Fibroblast of peridontal ligament (primary cell): Measurements from ENCODE around the gene GRHPR.

Experiments
- DNase-seq: peaks from one replicate; pipeline ENCODE4 v3.0.0-alpha.2; 2010; ENCODE audit errors: extremely low read depth

Gene GRHPR

DNA sequence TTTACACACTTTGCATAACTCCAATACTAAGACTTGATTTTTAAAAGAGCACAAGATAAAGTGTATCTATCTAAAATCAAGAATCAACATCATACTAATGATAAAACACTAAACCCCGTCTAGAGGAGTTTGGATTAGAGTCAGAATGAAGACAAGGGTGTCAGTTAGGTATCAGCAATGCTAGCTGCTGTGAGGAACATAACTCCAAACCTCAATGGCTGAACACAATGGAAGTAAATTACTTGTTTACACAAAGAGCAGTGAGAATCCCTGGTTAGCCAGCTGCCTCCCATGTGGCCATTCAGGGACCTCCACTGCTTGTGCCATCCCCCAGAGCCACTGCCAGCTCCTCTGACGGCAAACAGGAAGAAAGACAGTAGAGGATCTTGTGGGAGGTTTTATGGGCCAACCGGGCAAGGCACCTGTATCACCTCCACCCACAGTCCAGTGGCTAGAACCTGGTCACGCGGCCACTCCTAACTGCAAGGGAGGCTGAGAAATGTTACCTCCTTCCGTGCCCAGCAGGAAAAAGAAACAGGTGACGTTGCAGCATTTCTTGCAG lies 24.0 kb upstream of the GRHPR start:
- DNase-seq: no peak

DNA sequence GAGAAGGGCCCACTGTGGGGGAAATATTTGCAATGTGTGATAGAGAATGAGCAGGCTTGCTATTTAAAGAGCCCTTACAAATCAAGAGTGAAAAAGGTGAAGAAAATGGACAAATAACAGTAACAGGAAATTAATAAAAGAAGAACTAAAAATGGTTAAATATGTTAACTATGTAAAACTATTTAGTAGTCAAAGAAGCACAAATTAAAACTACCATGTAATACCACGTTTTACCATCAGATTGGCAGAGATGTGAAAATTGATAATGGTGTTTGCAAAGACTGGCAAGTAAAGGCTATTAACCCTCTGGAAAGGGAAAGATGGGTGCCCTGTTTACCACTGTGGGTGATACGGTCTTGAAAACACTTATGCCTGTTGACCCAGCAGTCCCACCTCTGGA lies 23.2 kb upstream of the GRHPR start:
- no peak for DNase-seq

DNA sequence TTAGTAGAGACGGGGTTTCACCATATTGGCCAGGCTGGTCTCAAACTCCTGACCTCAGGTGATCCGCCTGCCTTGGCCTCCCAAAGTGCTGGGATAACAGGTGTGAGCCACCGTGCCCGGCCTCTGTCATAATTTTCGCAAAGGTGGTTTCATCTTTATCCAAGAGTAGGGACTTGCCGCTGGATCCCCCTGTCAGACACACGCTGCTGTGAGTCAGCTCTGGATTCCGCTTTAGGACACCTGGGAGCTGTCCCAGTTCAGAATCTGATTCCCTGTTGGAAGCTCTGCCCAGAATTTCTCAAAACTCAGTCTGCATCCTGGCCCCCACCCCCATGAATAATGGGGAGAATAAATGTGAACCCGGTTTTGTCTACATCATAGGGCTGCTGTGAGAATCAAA lies 17.9 kb upstream of the GRHPR start:
- DNase-seq: no peak

DNA sequence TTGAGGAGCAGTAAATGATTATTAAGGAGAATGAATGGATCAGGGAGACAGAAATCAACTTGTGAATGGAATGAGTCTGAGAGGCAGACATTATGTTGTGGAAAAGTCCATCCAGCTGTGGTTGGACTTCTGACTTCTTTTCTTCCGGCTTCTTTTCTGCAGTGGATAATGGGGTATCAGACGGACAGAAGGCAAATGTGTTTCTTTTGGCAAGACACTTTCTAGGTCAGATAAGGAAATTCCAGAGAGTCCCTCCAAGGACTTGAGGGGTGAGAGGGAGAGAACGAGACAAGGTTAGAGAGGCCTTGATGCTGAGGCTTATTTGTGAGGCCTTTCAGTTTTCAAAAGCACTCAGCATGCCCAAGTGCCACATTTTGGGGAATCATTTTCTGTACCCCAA lies 17.1 kb upstream of the GRHPR start:
- DNase-seq: no peak

DNA sequence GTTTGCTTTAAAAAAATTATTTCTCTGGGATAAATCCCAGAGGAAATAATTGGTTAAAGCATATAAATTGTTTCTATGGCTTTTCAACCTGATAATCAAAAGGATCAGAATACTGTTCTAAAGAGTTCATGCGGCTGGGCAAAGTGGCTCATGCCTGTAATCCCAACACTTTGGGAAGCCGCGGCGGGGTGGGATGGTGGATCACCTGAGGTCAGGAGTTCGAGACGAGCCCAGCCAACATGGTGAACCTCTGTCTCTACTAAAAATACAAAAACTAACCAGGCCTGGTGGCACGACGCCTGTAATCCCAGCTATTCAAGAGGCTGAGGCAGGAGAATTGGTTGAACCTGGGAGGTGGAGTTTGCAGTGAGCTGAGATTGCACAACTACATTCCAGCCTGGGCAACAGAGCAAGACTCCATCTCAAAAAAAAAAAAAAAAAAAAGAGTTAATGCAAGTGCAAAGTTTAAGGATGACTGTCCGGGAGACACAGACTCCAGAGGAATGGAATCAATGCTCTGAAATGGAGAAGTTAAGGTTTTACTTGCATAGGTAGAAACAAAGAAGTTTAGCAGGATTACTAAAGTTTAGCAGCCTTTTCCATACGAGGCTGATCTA lies 16.6 kb upstream of the GRHPR start:
- no peak for DNase-seq

DNA sequence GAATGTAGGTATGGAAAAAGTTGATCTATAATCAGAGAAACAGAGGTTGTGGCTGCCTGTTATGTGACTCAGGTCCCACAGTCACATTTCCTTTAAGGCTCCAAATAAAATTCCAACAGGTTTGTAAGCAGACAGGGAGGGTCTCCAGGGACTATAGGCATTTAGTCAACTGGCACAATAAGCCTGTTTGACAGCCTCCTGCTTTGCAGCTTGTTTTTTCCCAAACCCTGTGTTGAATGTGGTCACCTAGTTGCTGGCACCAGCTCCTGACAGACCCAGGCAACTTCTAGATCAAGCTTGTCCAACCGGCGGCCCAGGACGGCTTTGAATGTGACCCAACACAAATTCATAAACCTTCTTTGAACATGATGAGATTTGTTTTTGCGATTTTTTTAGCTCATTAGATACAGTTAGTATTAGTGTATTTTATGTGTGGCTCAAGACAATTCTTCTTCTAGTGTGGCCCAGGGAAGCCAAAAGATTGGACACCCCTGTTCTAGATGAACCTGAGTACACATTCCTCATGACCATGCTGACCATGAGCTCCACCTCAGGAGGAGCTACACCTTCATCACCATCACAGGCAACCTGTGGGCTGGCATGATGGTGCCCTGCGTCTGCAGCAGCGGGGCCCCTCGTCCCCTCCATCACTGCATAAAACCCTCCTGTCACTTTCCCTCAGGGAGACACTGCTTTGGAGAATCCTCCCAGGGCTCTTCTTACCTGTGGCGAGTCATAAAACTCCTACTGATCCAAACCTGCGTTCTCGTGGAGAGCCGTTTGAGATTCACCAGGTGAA lies 15.7 kb upstream of the GRHPR start:
- DNase-seq: no peak

DNA sequence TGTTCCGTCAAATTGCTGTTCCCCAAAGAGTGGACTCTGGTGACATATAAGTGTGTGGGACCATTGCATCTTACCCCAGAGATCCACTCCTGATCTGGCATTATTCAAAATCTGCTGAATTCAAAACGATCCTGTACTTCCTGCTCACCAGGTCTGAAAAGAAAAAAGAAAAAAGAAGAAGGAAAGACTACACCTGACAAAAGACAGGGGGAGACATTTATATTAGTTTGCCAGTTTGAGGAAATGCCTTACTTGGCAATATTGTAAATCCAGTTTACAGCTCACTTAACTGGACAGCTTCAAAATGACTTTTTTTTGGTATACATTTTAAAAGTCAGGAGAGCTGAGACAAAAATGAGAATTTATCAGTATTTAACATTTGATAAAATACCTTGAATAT lies 15.0 kb upstream of the GRHPR start:
- no peak for DNase-seq

DNA sequence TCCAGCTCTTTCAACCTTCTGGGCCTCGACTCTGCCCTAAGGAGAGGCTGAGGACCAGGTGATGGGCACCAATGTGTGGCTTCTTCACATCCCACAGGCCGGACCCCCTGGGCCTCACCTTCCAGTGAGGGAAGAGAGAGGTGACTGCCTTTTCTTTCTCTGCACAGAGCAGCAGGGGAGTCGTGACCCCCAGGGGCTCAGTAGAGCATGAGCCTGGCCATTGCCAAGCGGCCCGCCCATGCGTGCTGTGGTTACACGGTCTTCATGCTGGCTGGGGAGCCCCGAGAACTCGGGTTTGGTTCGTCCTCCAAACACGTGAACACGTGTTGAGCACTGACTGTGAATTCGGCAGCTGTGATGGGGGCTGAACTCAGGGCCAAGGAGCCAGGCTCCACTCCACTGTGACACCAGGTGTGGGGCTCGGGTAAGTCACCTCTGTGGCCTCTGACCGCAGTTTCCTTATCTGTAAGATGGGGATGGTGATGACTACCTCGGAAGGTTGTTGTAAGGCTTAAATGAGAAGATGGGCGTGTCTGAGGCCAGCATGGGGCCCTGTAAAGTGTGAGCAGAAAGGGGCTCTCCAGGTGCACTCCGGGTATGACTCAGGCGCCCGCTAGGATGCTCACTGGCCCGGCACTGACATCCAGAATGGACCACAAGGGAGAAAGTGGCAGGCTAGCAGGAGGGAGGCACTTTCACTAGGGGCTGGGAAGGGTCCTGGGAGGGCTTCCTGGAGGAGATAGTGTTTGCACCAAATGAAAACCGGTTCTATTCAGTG lies 13.4 kb upstream of the GRHPR start:
- no peak for DNase-seq

DNA sequence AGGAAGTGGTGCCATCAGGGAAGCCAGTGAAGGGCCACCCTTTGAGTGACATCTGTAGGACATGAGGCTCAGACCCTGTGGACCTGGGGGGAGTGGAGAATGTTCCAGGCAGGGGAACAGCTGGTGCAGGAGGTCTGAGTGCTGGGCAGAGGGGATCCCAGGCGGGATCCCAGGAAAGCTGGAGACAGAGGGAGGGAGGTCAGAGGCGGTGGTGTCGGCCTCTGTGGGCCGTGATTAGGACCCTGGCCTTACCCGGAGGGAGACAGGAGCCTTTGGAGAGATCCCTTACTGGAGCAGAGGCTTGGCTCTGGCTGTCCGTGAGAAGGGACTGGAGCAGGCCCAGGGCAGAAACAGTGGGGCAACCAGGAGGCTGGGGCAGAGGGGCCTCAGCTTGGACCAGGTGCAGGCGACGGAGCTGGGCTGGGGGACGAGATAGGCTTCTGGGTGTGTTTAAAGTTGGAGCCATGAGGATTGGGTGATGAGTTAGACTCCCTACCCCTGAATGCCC lies 12.1 kb upstream of the GRHPR start:
- DNase-seq: no peak

DNA sequence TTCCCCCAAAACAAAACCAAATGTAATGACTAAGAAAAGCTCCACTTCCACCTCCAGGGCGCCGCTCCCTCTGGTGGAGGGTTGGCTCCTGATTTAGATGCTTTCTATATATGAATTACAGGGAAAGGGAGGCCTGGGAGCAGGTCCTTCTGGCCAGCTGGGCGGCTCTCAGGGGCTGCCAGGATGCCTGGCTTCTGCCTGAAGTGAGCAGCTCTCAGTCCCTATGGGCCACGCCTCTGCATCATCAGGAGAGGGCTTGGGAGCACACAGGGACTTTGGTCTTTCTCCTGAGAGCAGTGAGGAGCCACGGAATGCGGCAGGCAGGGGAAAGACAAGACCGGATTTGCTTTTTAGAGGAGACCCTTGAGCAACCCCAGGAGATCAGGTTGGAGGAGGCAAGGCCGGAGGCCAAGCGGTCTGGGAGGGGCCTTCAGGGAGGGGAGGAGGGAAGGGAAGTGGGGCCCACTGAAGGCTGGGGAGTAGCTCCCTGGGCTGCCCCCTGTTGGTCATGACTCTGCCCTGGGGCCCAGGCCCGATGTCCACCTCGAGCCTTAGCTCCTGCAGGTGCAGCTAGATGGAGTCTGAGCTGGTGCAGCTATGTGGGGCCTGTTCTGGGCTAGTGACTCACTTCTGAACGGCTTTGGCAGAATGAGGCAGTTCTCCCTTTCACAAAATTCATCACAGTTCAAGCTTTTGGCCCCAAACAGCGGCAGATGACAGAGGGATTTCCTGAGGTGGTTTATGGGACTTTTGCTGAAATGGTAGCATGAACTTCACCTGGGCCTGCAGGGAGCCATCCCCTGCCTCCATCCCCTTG lies 11.3 kb upstream of the GRHPR start:
- peak; percentile 25 for DNase-seq

DNA sequence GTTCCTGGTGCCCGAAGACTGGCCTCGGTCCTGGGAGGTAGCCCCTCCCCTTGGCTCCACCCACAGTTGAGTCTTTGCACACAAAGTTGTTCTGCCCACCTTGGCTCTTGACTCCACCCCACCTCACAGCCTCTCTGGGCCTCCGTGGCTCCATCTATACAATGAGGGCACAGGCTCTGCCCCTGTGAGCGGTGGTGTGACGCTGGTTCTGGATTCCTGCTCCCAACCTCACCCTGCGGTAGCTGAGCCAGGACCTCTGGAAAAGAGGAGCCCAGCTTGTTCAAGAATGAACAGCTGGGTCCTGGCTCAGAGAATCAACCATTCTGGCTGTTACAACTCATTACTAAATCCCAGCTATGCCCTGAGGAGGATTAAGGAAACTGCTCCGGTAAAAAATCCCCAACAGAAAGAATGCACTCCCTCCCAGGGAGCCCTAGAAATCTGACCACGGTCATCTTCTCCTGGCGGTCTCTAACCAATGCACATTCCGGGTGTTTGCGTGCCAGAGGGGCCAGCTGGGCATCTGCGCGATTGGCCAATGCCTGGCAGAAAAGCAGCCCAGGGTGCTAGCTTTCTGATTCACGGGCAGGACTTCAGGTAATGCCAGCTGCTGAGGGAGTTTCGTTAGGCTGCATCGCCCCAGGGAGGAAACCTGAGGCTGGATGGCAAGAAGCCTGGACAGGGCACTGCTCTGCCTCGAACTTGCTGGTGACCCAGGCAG lies 9.9 kb upstream of the GRHPR start:
- DNase-seq: peak; percentile 52

DNA sequence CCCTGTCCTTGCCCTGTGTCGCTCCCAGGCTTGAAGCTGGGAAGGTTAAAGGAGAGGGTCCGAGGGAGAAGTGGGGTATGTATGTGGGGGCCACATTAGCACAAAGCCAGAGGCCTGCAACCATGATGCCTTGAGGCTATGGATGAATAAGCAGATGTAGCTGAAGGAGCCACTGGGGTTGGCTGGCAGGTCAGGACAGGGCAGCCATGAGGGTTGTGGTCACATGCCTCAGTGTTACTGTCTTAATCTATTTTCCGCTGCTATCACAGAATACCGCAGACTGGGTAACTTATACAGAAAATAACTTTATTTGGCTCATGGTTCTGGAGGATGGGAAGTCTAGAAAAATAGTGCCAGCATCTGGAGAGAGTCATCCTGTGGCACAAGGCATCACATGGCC lies 9.2 kb upstream of the GRHPR start:
- DNase-seq: no peak

DNA sequence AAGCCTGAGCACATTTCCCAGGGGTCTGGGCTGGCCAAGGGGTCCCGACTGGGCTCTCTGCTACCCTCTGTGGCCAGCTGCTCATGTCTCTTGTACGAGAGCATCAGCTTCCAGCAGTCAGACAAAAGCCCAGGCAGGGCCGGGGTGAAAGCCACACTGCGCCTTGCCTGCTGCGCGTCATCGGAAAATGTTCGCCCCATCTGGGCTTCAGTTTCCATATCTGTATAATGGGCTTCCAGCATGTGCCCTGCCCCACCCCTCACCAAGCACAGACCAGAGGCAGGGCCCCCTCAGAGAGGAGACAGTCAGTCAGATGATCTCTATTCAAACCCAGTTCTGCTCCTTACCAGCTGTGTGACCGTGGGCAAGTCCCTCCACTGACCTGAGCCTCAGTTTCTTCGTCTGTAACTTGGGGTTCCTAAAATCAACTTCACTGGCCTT lies 8.0 kb upstream of the GRHPR start:
- no peak for DNase-seq

DNA sequence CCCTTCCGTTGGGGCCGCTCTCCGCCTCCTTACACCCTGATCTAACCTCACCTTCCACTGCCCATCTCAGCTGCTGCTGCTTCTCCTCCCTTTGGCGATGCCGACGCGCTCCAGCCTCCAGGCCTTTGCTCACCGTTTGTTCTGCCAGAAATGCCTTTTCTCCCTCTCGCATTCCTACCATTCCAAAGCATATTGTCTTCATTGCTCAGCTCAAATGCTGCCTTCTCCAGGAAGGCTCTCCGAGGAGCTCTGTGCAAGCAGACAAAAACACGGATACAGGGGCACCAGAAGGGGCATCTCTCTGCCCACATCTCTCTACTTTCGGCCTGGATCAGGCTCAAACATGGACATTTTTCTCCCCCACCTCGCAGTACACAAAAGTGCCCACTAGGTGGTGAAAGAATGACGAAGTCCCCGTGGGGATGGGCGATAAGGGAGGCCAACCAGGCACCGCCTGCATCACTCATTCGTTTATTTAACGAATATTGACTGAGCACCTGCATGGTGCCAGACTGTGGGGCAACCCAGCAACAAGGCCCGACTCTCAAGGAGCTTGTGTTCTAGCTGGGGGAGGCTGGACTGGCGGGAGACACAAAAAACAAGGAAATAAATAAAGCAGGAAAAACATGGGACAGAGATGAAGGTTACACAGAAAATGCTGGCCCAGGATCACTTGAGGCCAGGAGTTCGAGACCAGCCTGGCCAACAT lies 7.3 kb upstream of the GRHPR start:
- DNase-seq: peak; percentile 77

DNA sequence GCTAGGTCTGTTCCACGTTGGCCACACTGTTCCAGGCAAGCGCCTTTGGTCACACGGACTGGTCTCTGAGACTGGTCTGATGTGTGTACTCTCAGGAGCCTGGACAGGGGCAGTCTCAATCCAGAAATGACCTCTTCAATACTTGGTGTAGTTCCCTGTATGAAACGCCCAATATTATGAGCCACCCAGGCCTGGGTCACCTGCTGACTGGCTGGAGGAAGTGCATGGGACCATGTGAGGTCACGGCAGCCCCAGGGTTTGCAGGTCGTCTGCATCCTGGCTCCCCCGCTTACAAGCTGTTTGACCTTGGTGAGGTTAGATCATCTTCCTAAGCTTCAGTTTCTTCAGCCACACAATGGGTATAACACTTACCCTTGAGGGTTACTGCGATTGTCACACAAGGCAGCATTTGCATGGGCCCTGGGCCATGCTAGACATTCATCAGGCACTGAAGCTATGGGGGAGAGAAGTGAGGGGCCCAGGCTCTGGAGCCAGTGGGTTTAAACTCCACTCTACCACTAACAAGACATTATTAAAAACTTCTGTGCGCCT lies 5.2 kb upstream of the GRHPR start:
- no peak for DNase-seq

DNA sequence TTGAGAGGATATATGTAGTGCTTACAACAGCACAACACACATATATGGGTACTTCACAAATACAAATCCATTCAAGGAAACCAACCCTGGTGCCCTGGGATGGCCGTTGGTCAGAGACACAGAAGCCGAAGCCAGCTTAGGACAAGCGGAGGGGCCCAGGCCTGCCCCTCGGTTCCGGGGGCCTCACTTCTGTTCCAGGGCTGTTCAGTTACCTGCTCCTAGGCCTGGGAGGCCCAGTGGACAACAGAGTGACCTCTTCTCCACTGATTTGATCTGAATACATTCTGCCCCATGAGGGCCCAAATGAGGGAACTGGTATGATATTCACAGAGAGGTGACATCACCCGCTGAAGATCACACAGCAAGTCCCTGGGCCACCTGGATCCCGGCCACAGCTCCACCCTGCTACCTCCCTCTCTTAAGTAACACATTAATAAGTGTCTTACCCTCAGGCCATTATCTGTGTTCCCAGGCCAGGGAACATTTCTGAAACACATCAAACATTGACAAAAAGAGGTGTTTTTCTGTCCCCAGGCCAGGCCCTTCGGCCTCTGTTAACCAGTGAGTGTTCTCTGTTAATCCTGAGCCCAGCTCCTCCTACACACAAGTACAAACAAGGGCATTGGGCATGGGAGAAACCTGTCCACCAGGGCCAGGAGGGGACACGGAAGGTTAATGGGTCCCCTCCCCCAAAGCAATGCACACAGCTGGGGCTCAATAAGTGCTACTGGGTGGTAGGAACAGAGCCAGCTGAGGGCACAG lies 4.5 kb upstream of the GRHPR start:
- DNase-seq: no peak

DNA sequence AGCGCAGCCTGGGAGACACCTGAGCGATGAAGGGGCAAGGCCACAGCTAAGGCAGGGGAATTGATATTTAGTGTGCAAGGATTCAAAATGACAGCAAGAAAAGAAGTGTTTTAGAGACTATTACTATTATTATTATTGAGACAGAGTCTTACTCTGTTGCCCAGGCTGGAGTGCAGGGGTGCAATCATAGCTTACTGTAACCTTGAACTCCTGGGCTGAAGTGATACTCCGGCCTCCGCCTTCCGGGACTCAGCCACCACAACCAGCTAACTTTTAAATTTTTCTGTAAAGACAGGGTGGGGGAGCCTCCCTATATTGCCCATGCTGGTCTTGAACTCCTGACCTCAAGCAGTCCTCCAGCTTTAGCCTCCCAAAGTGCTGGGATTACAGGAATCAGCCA lies 3.3 kb upstream of the GRHPR start:
- DNase-seq: no peak

DNA sequence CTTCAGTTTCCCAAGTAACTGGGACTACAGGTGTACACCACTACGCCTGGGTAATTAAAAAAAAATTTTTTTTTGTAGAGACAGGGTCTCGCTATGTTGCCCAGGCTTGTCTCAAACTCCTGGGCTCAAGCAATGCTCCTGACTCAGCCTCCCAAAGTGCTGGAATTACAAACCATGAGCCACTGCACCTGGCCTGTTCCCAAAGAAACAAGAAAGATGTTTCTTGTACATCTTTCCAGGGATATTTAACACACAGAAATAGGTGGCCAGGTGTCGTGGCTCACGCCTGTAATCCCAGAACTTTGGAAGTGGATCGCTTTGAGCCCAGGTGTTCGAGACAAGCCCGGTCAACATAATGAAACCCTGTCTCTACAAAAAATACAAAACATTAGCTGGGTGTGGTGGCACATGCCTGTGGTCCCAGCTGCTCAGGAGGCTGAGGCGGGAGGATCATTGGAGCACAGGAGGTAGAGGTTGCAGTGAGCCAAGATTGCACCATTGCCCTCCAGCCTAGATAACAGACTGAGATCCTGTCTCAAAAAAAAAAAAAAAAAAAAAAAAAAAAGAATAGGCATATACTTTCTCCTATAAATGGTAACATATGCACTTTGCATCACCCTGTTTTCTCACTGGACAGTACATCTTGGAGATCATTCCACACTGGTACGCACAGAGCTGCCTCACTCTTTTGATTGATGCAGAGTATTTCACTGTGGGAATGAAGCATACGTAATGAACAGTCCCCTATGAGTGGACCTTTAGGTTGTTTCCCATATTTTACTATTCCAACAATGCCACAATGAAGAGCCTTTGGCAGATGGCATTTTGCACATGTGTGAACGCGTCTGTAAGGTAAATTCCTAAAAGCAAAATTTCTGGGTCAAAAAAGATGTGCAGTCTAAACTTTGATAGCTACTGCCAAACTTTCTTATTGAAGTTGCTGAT lies 2.0 kb upstream of the GRHPR start:
- DNase-seq: no peak
